ENCODE data around the gene ARRB2.

The ARRB2 gene

GRCh38 chr17:4693416-4693815, 17.0 kb upstream of the ARRB2 start:
- TF ChIP-seq TCF12 (IDR thresholded peaks at IDR 0.05; ENCODE audit: low read depth) (no peak), YY1 (IDR thresholded peaks at IDR 0.05; ENCODE audit: low read depth) (no peak), CEBPB (IDR thresholded peaks at IDR 0.05) (no peak), EP300 (IDR thresholded peaks at IDR 0.05; ENCODE audit: borderline replicate concordance) (no peak), TAF1 (IDR thresholded peaks at IDR 0.05; ENCODE audit: low read depth) (no peak), NFIC (IDR thresholded peaks at IDR 0.05) (no peak), ZBTB7A (IDR thresholded peaks at IDR 0.05; ENCODE audit: low read depth) (no peak), CREB1 (IDR thresholded peaks at IDR 0.05; ENCODE audit: low read depth) (no peak), EGR1 (IDR thresholded peaks at IDR 0.05) (no peak), TEAD4 (IDR thresholded peaks at IDR 0.05) (no peak), RAD21 (IDR thresholded peaks at IDR 0.05; ENCODE audit: low read depth) (no peak), FOXM1 (IDR thresholded peaks at IDR 0.05; ENCODE audit: borderline replicate concordance, low read depth) (no peak)
- TF ChIP-seq, protein P1, sequence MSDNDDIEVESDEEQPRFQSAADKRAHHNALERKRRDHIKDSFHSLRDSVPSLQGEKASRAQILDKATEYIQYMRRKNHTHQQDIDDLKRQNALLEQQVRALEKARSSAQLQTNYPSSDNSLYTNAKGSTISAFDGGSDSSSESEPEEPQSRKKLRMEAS (IDR thresholded peaks at IDR 0.05): no peak
- TF ChIP-seq, protein P2, sequence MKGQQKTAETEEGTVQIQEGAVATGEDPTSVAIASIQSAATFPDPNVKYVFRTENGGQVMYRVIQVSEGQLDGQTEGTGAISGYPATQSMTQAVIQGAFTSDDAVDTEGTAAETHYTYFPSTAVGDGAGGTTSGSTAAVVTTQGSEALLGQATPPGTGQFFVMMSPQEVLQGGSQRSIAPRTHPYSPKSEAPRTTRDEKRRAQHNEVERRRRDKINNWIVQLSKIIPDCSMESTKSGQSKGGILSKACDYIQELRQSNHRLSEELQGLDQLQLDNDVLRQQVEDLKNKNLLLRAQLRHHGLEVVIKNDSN (IDR thresholded peaks at IDR 0.05): no peak
- TF ChIP-seq, protein P3, sequence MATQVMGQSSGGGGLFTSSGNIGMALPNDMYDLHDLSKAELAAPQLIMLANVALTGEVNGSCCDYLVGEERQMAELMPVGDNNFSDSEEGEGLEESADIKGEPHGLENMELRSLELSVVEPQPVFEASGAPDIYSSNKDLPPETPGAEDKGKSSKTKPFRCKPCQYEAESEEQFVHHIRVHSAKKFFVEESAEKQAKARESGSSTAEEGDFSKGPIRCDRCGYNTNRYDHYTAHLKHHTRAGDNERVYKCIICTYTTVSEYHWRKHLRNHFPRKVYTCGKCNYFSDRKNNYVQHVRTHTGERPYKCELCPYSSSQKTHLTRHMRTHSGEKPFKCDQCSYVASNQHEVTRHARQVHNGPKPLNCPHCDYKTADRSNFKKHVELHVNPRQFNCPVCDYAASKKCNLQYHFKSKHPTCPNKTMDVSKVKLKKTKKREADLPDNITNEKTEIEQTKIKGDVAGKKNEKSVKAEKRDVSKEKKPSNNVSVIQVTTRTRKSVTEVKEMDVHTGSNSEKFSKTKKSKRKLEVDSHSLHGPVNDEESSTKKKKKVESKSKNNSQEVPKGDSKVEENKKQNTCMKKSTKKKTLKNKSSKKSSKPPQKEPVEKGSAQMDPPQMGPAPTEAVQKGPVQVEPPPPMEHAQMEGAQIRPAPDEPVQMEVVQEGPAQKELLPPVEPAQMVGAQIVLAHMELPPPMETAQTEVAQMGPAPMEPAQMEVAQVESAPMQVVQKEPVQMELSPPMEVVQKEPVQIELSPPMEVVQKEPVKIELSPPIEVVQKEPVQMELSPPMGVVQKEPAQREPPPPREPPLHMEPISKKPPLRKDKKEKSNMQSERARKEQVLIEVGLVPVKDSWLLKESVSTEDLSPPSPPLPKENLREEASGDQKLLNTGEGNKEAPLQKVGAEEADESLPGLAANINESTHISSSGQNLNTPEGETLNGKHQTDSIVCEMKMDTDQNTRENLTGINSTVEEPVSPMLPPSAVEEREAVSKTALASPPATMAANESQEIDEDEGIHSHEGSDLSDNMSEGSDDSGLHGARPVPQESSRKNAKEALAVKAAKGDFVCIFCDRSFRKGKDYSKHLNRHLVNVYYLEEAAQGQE (IDR thresholded peaks at IDR 0.05; ENCODE audit: low read depth): no peak

DNA sequence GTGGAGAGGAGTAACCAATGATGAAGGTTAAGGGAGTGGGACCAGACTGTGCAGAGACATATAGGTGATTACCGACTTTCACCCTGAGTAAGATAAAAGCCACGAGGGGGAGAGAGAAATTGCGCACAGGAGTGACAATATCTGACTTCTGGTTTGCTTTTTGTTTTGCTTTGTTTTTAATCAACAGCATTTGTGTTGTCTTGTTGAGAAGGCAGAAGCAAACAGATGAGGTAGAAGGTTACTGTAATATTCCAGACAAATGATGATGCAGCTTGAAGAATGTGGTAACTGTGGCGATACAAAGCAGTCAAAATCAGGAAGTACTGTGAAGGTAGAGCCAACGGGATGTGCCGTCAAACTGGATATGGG, 14.0 kb upstream of the ARRB2 start:
- TF ChIP-seq CREB1 (IDR thresholded peaks at IDR 0.05; ENCODE audit: low read depth) (no peak), YY1 (IDR thresholded peaks at IDR 0.05; ENCODE audit: low read depth) (no peak), EP300 (IDR thresholded peaks at IDR 0.05; ENCODE audit: borderline replicate concordance) (no peak), NFIC (IDR thresholded peaks at IDR 0.05) (no peak), TEAD4 (IDR thresholded peaks at IDR 0.05) (no peak), CEBPB (IDR thresholded peaks at IDR 0.05) (no peak), ZBTB7A (IDR thresholded peaks at IDR 0.05; ENCODE audit: low read depth) (no peak), TCF12 (IDR thresholded peaks at IDR 0.05; ENCODE audit: low read depth) (no peak), RAD21 (IDR thresholded peaks at IDR 0.05; ENCODE audit: low read depth) (no peak), EGR1 (IDR thresholded peaks at IDR 0.05) (no peak), TAF1 (IDR thresholded peaks at IDR 0.05; ENCODE audit: low read depth) (no peak), FOXM1 (IDR thresholded peaks at IDR 0.05; ENCODE audit: borderline replicate concordance, low read depth) (no peak)
- TF ChIP-seq, protein P1 (IDR thresholded peaks at IDR 0.05): no peak
- TF ChIP-seq, protein P2 (IDR thresholded peaks at IDR 0.05): no peak
- TF ChIP-seq, protein P3 (IDR thresholded peaks at IDR 0.05; ENCODE audit: low read depth): no peak

- TF ChIP-seq TCF12 (IDR thresholded peaks at IDR 0.05; ENCODE audit: low read depth) (no peak), NFIC (IDR thresholded peaks at IDR 0.05) (no peak), YY1 (IDR thresholded peaks at IDR 0.05; ENCODE audit: low read depth) (no peak), RAD21 (IDR thresholded peaks at IDR 0.05; ENCODE audit: low read depth) (no peak), EP300 (IDR thresholded peaks at IDR 0.05; ENCODE audit: borderline replicate concordance) (no peak), CREB1 (IDR thresholded peaks at IDR 0.05; ENCODE audit: low read depth) (no peak), ZBTB7A (IDR thresholded peaks at IDR 0.05; ENCODE audit: low read depth) (no peak), TEAD4 (IDR thresholded peaks at IDR 0.05) (no peak), FOXM1 (IDR thresholded peaks at IDR 0.05; ENCODE audit: borderline replicate concordance, low read depth) (no peak), EGR1 (IDR thresholded peaks at IDR 0.05) (no peak), TAF1 (IDR thresholded peaks at IDR 0.05; ENCODE audit: low read depth) (no peak), CEBPB (IDR thresholded peaks at IDR 0.05) (no peak)
- TF ChIP-seq, protein P1 (IDR thresholded peaks at IDR 0.05): no peak
- TF ChIP-seq, protein P3 (IDR thresholded peaks at IDR 0.05; ENCODE audit: low read depth): no peak
- TF ChIP-seq, protein P2 (IDR thresholded peaks at IDR 0.05): no peak
These were observed 9.3 kb upstream of the ARRB2 start for GRCh38 chr17:4701116-4701515.
